GM18870 (cell line): ENCODE data around the gene CDO1.
A peak's percentile ranks its signal among the peaks of the same experiment; 100 is the strongest.

Source experiments
- ATAC-seq: cut with Tn5 transposase; IDR thresholded peaks from one replicate; pipeline ENCODE4 v1.9.1; 2021; ENCODE audit warnings: moderate library complexity; ENCODE audit not compliant: unreplicated experiment

Gene CDO1

GRCh38 chr5:115816226-115817081 is at the start of gene CDO1:
Gene CDO1, minus strand, starts transcription at chr5:115816659. Its CDS starts 262 bp downstream, at chr5:115816397.
- no peak for ATAC-seq

GRCh38 chr5:115859378-115859777 is 42.9 kb upstream of the CDO1 start:
- ATAC-seq, result no peak

GRCh38 chr5:115858396-115858795 is 41.9 kb upstream of the CDO1 start:
- no peak for ATAC-seq

- ATAC-seq, result no peak
Observed at GRCh38 chr5:115857626-115858349, 41.3 kb upstream of the CDO1 start.

GRCh38 chr5:115857057-115857479 is 40.6 kb upstream of the CDO1 start:
- ATAC-seq, result no peak

GRCh38 chr5:115855959-115856358 is 39.5 kb upstream of the CDO1 start:
- ATAC-seq, result no peak

GRCh38 chr5:115854139-115854538 is 37.7 kb upstream of the CDO1 start:
- ATAC-seq, result no peak

- no peak for ATAC-seq
Observed at GRCh38 chr5:115850744-115851416, 34.4 kb upstream of the CDO1 start.

- ATAC-seq, result no peak
Observed at GRCh38 chr5:115849258-115849798, 32.9 kb upstream of the CDO1 start.

- ATAC-seq, result no peak
Observed at GRCh38 chr5:115847290-115847689, 30.8 kb upstream of the CDO1 start.

GRCh38 chr5:115844321-115844817 is 27.9 kb upstream of the CDO1 start:
- ATAC-seq, result no peak

- no peak for ATAC-seq
Observed at GRCh38 chr5:115843444-115844130, 27.1 kb upstream of the CDO1 start.

- no peak for ATAC-seq
Observed at GRCh38 chr5:115842952-115843351, 26.5 kb upstream of the CDO1 start.

- peak; percentile 25 for ATAC-seq
Observed at GRCh38 chr5:115842089-115842935, 25.9 kb upstream of the CDO1 start.

GRCh38 chr5:115841382-115842088 is 25.1 kb upstream of the CDO1 start, which contains the start of the genes AP3S1 and ATG12:
Gene AP3S1, plus strand, starts transcription at chr5:115841935. Its CDS starts 103 bp downstream, at chr5:115842038.
Gene ATG12, minus strand, starts transcription at chr5:115841565. Its CDS starts 13 bp downstream, at chr5:115841552.
- peak; percentile 83 for ATAC-seq

- no peak for ATAC-seq
Observed at GRCh38 chr5:115840873-115841272, 24.4 kb upstream of the CDO1 start.

- peak; percentile 25 for ATAC-seq
Observed at GRCh38 chr5:115838885-115839518, 22.5 kb upstream of the CDO1 start.

GRCh38 chr5:115835481-115835880 is 19.0 kb upstream of the CDO1 start:
- no peak for ATAC-seq
